Breast epithelium (tissue), 3 donors: ENCODE measurements around the gene PDE4C.

ENCODE experiments used
- POLR2A ChIP-seq: fragments of 450-650 bp; IDR thresholded peaks from one replicate; pipeline ENCODE4 v1.6.1; 2016; ENCODE audit warnings: antibody characterized with exemption, mild to moderate bottlenecking, moderate library complexity
- POLR2AphosphoS5 ChIP-seq, 3 donors: sonication (generic); formaldehyde crosslinking; IDR thresholded peaks; one replicate each; pipeline ENCODE4 v1.6.1; 2017; ENCODE audit warnings: antibody characterized with exemption in 3 of 3
- TF ChIP-seq, protein P1 (sequence below), 3 donors: fragments of 450-650 bp; IDR thresholded peaks; one replicate each; pipeline ENCODE4 v1.5.1; 2016 to 2017; ENCODE audit warnings: antibody characterized with exemption in 3 of 3, mild to moderate bottlenecking in 3 of 3, moderate library complexity in 3 of 3

DNA sequence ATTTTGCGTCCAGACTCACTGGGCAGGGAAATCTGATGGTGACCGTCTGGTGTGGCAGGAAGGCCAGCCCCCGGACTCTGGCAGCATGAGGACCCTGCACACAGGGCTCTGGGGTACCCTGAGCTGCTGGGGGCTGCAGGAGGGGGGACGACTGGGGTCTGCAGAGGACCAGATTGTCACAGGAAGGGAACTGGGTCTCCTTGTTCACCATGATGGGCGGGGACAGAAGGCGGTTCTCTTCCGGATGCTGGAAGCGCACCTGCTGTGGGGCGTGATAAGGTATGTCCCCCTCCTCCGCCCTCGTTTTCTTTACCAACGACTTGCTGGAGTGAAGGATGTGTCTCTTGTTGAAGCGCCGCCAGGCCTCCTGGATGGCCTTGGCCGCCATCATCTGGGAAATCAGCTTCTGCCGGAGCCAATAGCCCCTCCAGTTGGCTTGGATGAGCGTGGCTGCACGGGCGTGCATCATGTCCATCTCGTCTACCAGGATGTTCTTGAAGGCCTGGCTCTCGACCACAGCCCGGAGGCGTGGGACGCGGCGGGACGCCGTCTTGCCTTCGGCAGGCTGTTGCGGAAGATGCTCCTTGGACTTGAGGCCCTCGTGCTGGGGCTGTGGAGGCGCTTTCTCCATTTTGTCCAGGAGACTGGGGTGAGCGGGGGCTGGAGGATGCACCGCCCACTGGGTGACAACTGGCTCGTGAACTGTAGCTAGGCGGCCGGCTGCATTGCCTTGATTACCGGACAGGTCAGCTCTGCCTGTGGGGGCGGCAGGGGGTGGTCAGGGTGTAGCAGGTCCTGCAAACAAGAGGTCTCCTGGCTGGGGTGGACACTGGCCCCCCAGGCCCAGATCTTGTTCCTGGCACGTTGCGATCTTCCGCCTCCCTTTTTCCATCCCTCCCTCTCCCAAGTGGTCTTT is 40.8 kb upstream of the PDE4C start:
- TF ChIP-seq, protein P1, sequence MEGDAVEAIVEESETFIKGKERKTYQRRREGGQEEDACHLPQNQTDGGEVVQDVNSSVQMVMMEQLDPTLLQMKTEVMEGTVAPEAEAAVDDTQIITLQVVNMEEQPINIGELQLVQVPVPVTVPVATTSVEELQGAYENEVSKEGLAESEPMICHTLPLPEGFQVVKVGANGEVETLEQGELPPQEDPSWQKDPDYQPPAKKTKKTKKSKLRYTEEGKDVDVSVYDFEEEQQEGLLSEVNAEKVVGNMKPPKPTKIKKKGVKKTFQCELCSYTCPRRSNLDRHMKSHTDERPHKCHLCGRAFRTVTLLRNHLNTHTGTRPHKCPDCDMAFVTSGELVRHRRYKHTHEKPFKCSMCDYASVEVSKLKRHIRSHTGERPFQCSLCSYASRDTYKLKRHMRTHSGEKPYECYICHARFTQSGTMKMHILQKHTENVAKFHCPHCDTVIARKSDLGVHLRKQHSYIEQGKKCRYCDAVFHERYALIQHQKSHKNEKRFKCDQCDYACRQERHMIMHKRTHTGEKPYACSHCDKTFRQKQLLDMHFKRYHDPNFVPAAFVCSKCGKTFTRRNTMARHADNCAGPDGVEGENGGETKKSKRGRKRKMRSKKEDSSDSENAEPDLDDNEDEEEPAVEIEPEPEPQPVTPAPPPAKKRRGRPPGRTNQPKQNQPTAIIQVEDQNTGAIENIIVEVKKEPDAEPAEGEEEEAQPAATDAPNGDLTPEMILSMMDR (IDR thresholded peaks at IDR 0.05): no peak
- no peak for TF ChIP-seq POLR2A
- TF ChIP-seq POLR2AphosphoS5 (IDR thresholded peaks at IDR 0.05): no peak
